C4-2B (cell line): Measurements from ENCODE around the gene PIK3R5.
A peak's percentile ranks its signal among the peaks of the same experiment; 100 is the strongest.
"Not testable (repeated sequence)": the region's sequence is repeated elsewhere in the genome, so short reads cannot be mapped to it uniquely, and the experiment has no call there.

ENCODE experiments used
- H3K27ac ChIP-seq: fragments of 450-650 bp; 2 replicates; pipeline ENCODE4 v1.5.1; 2017
- CTCF ChIP-seq: fragments of 450-650 bp; conservative IDR thresholded peaks from 2 replicates; pipeline ENCODE4 v1.5.1; 2017; ENCODE audit warnings: mild to moderate bottlenecking
- ZFX ChIP-seq: fragments of 450-650 bp; IDR thresholded peaks from 2 replicates; pipeline ENCODE4 v1.6.1; 2017

Gene PIK3R5

GRCh38 chr17:8889458-8890210 is 75.9 kb downstream of the PIK3R5 start:
- H3K27ac ChIP-seq: no peak overlapping the region
- TF ChIP-seq CTCF (no peak), ZFX (no peak)

- H3K27ac ChIP-seq: no peak overlapping the region
- TF ChIP-seq ZFX (no peak), CTCF (peak; percentile 46)
These were observed 76.7 kb downstream of the PIK3R5 start for GRCh38 chr17:8888704-8889302.

GRCh38 chr17:8887834-8888703 is 77.4 kb downstream of the PIK3R5 start:
- H3K27ac ChIP-seq: no peak overlapping the region
- no peak for TF ChIP-seq ZFX
- TF ChIP-seq CTCF: peak; percentile 74

- TF ChIP-seq CTCF (no peak), ZFX (no peak)
These were observed 78.2 kb downstream of the PIK3R5 start for GRCh38 chr17:8887301-8887700.

GRCh38 chr17:8885967-8886684 is 79.4 kb downstream of the PIK3R5 start:
- H3K27ac ChIP-seq: no peak overlapping the region
- TF ChIP-seq ZFX (no peak), CTCF (no peak)

More at GRCh38 chr17:8887301-8887700, 78.2 kb downstream of the PIK3R5 start:
- no peak overlapping the region for H3K27ac ChIP-seq

- not testable (repeated sequence) for H3K27ac ChIP-seq
These were observed 80.1 kb downstream of the PIK3R5 start for GRCh38 chr17:8885163-8885966.
